DOHH2 (cell line): ENCODE results near the gene HMGN2.

Experiments
- CTCF ChIP-seq: fragments of 200-600 bp; sonication (generic); IDR thresholded peaks from one replicate; pipeline ENCODE4 v1.5.1; 2014; ENCODE audit warnings: antibody characterized with exemption, mild to moderate bottlenecking, low read depth, low read length; ENCODE audit not compliant: poor library complexity, severe bottlenecking
- EZH2phosphoT487 ChIP-seq: fragments of 200-600 bp; sonication (generic); IDR thresholded peaks from 2 replicates; pipeline ENCODE4 v1.6.1; 2017; ENCODE audit warnings: borderline replicate concordance, mild to moderate bottlenecking, antibody characterized with exemption, low read length, moderate library complexity, mixed read lengths

GRCh38 chr1:26476958-26477357 lies 4.7 kb downstream of the HMGN2 start:
- TF ChIP-seq CTCF (no peak), EZH2phosphoT487 (no peak)
